Measurements from ENCODE around the gene EFCAB6.

DNA sequence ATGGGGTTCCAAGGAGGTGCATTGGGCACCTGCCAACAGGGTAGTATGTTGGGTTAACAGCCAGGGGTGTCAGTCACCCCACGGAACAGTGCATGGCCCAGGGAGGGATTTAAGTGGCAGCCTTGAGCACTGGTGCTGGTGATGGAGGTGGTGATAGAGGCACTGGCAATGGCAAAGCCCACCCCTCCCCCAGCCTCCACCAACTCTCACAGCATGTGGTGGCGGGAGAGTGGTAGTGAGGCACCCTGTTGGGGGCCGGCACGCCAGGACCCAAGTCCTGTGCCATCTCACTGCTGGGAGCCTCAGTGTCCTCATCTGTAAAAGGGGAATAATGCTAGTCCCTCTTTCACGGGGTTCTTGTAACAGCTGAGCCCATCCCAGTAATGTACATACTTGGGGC is 318.8 kb downstream of the EFCAB6 start:
- TF ChIP-seq ZSCAN29 (CRISPR knock-in tag; conservative IDR thresholded peaks at IDR 0.05): no peak
- TF ChIP-seq NFIC (IDR thresholded peaks at IDR 0.05; ENCODE audit: low read length): no peak
- TF ChIP-seq CTCF (CRISPR knock-in tag; IDR thresholded peaks at IDR 0.05): no peak
- no peak for TF ChIP-seq ZNF746 (CRISPR knock-in tag; IDR thresholded peaks at IDR 0.05)
- no peak for TF ChIP-seq ATF7 (IDR thresholded peaks at IDR 0.05)
- TF ChIP-seq ATF7 (CRISPR knock-in tag; IDR thresholded peaks at IDR 0.05): no peak
- no peak for TF ChIP-seq TP53 (CRISPR knock-in tag; conservative IDR thresholded peaks at IDR 0.05)
- TF ChIP-seq SMC3 (IDR thresholded peaks at IDR 0.05; ENCODE audit: low read length): no peak
- no peak for TF ChIP-seq JUNB (CRISPR knock-in tag; IDR thresholded peaks at IDR 0.05; ENCODE audit: borderline replicate concordance)
- no peak for TF ChIP-seq HNF4A (CRISPR knock-in tag; IDR thresholded peaks at IDR 0.05)
- no peak for TF ChIP-seq ZNF564 (CRISPR knock-in tag; IDR thresholded peaks at IDR 0.05)

All from HepG2 (cell line).